ENCODE measurements around the gene TAT.

GRCh38 chr16:71559855-71560254 is 17.0 kb downstream of the TAT start:
- TF ChIP-seq YY1 (IDR thresholded peaks at IDR 0.05; ENCODE audit: insufficient read depth, insufficient read length) (no peak), ZNF274 (IDR thresholded peaks at IDR 0.05; ENCODE audit: low read depth, low read length) (no peak), SUZ12 (IDR thresholded peaks at IDR 0.05; ENCODE audit: extremely low read depth, insufficient read depth, insufficient read length) (no peak)
